ENCODE measurements around the gene PTAR1.

The PTAR1 gene

GRCh38 chr9:69672596-69673310 lies 87.1 kb downstream of the PTAR1 start:
- DNase-seq, result no peak

DNA sequence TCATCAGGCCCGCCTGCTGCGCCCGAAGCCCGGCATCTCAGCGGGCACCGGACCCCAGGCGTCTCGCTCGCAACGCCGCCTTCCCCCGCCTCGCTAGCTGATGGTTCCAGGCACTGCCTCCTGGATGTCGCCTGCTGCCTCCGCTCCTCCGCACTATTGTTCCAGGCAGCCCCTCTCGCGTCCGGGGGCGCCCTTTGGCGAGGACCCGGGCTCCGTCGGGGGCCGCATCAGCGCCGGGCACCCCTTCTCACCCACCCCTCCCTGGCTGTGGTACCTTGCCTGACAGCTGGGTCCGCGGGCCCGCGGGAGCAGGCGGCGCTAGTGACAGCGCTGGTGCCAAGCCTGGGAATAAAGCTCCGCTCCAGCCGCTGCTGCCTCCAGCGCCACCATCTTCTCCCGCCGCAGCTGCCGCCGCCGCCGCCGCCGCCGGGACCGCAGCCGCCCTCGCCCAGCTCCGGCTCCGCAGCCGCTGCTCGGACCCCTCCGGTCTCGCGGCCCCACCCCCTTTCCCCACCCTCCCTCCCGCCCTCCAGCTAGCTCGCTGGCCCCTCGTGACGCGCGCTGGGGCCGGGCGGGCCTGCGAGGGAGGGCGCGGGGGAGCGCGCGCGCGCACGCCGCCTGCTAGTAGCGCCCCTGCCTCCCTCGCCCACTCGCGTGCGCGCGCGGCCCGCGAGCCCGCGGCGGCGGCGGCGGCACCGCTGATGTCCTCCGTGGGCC lies 87.8 kb downstream of the PTAR1 start, which contains the start of gene APBA1:
APBA1 (minus strand) TSS at position 493 of the 717 bp plus-strand sequence.
- no peak for DNase-seq

- DNase-seq, result no peak
These were observed 88.4 kb downstream of the PTAR1 start for GRCh38 chr9:69671311-69671878.

DNA sequence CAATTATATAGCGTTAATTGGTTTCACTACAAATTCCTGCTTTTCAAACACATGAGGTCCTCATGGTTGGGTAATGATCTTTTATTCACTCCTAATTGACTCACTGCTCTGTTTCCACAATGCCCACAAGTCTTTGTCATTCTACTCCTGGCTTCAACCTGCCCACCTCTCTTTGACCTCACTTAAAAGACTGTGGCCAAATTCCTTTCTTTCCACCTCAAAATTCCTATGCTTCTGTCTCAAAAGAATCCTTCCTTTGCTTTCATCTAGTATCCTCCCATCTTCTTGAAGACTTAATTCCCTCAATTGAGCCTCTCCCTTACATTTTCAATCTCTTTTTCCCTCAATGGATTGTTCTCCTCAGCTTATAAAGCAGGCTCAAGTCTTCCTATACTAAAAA lies 92.5 kb downstream of the PTAR1 start:
- DNase-seq, result no peak

- DNase-seq, result no peak
These were observed 99.5 kb downstream of the PTAR1 start for GRCh38 chr9:69660304-69660703.
